Transverse colon (tissue), 4 donors: ENCODE data around the gene ACHE.

Source experiments
- CTCF ChIP-seq, 5 experiments: fragments of 200-600 bp in 3 of 5; fragments of 450-650 bp in 2 of 5; sonication (generic) in 3 of 5; IDR thresholded peaks; 1 replicate in 2 of 5; 2 replicates in 3 of 5; pipeline ENCODE4 v1.5.1; 2016 to 2017; ENCODE audit warnings: antibody characterized with exemption in 5 of 5, inconsistent platforms in 3 of 5, mild to moderate bottlenecking in 2 of 5, moderate library complexity in 1 of 5
- EP300 ChIP-seq: sonication (generic); formaldehyde crosslinking; IDR thresholded peaks from one replicate; pipeline ENCODE4 v1.6.1; 2017; ENCODE audit warnings: antibody characterized with exemption, low read depth
- POLR2A ChIP-seq: fragments of 450-650 bp; IDR thresholded peaks from one replicate; pipeline ENCODE4 v1.6.1; 2016; ENCODE audit warnings: antibody characterized with exemption, mild to moderate bottlenecking, moderate library complexity
- POLR2AphosphoS5 ChIP-seq, 3 donors: sonication (generic); formaldehyde crosslinking; IDR thresholded peaks; one replicate each; pipeline ENCODE4 v1.6.1; 2016; ENCODE audit warnings: antibody characterized with exemption in 3 of 3

GRCh38 chr7:100914879-100915447, 19.3 kb upstream of the ACHE start:
- TF ChIP-seq CTCF (IDR thresholded peaks at IDR 0.05) (no peak), POLR2A (no peak), POLR2AphosphoS5 (IDR thresholded peaks at IDR 0.05) (no peak), EP300 (no peak)
